H9 (cell line): ENCODE measurements around the gene INSYN2B. TPM values are rescaled to one million over a fixed set of nuclear protein-coding genes. Genes with fewer than 3 reads are reported as not detected.

Experiments used
- DNase-seq: peaks from one replicate; pipeline ENCODE4 v3.0.0-alpha.2; 2017
- H2AFZ ChIP-seq: one replicate; pipeline ENCODE4 v1.6.1; 2013; ENCODE audit warnings: mild to moderate bottlenecking, low read length, control low read depth, moderate library complexity
- H2AK5ac ChIP-seq: 2 replicates; pipeline ENCODE4 v1.6.1; 2013; ENCODE audit warnings: low read length, control low read depth, mixed read lengths; ENCODE audit not compliant: insufficient read length
- H2BK120ac ChIP-seq: one replicate; pipeline ENCODE4 v1.6.1; 2013; ENCODE audit warnings: low read depth, mild to moderate bottlenecking, low read length, control low read depth, inconsistent platforms; ENCODE audit not compliant: poor library complexity, severe bottlenecking
- H2BK12ac ChIP-seq: 2 replicates; pipeline ENCODE4 v1.6.1; 2013; ENCODE audit warnings: low read length, control low read depth, mixed read lengths, low read depth; ENCODE audit not compliant: insufficient read length
- H2BK15ac ChIP-seq: 2 replicates; pipeline ENCODE4 v1.6.1; 2013; ENCODE audit warnings: low read depth, low read length, control low read depth
- H2BK20ac ChIP-seq: one replicate; pipeline ENCODE4 v1.6.1; 2013; ENCODE audit warnings: low read depth, mild to moderate bottlenecking, low read length, control low read depth, inconsistent platforms; ENCODE audit not compliant: poor library complexity, severe bottlenecking
- H2BK5ac ChIP-seq: 2 replicates; pipeline ENCODE4 v1.6.1; 2013; ENCODE audit warnings: low read length, control low read depth, mixed read lengths; ENCODE audit not compliant: insufficient read length
- H3K14ac ChIP-seq: 2 replicates; pipeline ENCODE4 v1.6.1; 2013; ENCODE audit warnings: low read length, control low read depth; ENCODE audit not compliant: insufficient read depth
- H3K18ac ChIP-seq: 2 replicates; pipeline ENCODE4 v1.6.1; 2013; ENCODE audit warnings: low read depth, mild to moderate bottlenecking, mixed read lengths, low read length, control low read depth; ENCODE audit not compliant: insufficient read length
- H3K23ac ChIP-seq: 2 replicates; pipeline ENCODE4 v1.6.1; 2013; ENCODE audit warnings: low read length, control low read depth, mixed read lengths, low read depth; ENCODE audit not compliant: insufficient read length
- H3K23me2 ChIP-seq: 2 replicates; pipeline ENCODE4 v1.6.1; 2013; ENCODE audit warnings: low read depth, mild to moderate bottlenecking, mixed read lengths, low read length, control low read depth; ENCODE audit not compliant: insufficient read length, poor library complexity, severe bottlenecking
- H3K27ac ChIP-seq: 2 replicates; pipeline ENCODE4 v1.5.1; 2013; ENCODE audit warnings: low read length, control low read depth, mixed read lengths, low read depth; ENCODE audit not compliant: insufficient read length
- H3K27me3 ChIP-seq: 2 replicates; pipeline ENCODE4 v1.6.1; 2013; ENCODE audit warnings: low read length, control low read depth, inconsistent platforms; ENCODE audit not compliant: insufficient read depth
- H3K4ac ChIP-seq: 2 replicates; pipeline ENCODE4 v1.6.1; 2013; ENCODE audit warnings: low read depth, mild to moderate bottlenecking, control low read depth, inconsistent platforms, low read length, moderate library complexity
- H3K4me1 ChIP-seq: 2 replicates; pipeline ENCODE4 v1.6.1; 2013; ENCODE audit warnings: low read length, control low read depth, inconsistent platforms; ENCODE audit not compliant: insufficient read depth
- H3K4me2 ChIP-seq: 2 replicates; pipeline ENCODE4 v1.6.1; 2013; ENCODE audit warnings: low read length, control low read depth, mixed read lengths; ENCODE audit not compliant: insufficient read length, insufficient read depth
- H3K56ac ChIP-seq: 2 replicates; pipeline ENCODE4 v1.6.1; 2013; ENCODE audit warnings: low read depth, mild to moderate bottlenecking, mixed read lengths, low read length, control low read depth; ENCODE audit not compliant: insufficient read length
- H3K79me1 ChIP-seq: 2 replicates; pipeline ENCODE4 v1.6.1; 2013; ENCODE audit warnings: low read depth, mild to moderate bottlenecking, moderate library complexity, low read length, control low read depth, inconsistent platforms; ENCODE audit not compliant: insufficient read depth, poor library complexity, severe bottlenecking
- H3K79me2 ChIP-seq: 2 replicates; pipeline ENCODE4 v1.6.1; 2013; ENCODE audit warnings: low read length, control low read depth, inconsistent platforms; ENCODE audit not compliant: insufficient read depth
- H3K9ac ChIP-seq: 2 replicates; pipeline ENCODE4 v1.6.1; 2013; ENCODE audit warnings: low read length, control low read depth, mixed read lengths; ENCODE audit not compliant: insufficient read length; ENCODE audit errors: extremely low read depth
- H3K9me3 ChIP-seq: one replicate; pipeline ENCODE4 v1.6.1; 2013; ENCODE audit warnings: low read depth, low read length, inconsistent platforms; ENCODE audit not compliant: control insufficient read depth
- H3T11ph ChIP-seq: one replicate; pipeline ENCODE4 v1.6.1; 2013; ENCODE audit warnings: mild to moderate bottlenecking, low read length, control low read depth, inconsistent platforms
- H4K20me1 ChIP-seq: one replicate; pipeline ENCODE4 v1.6.1; 2013; ENCODE audit not compliant: control insufficient read depth, insufficient read length, insufficient read depth
- H4K5ac ChIP-seq: 2 replicates; pipeline ENCODE4 v1.6.1; 2013; ENCODE audit warnings: low read depth, mild to moderate bottlenecking, mixed read lengths, low read length, control low read depth; ENCODE audit not compliant: insufficient read length
- H4K8ac ChIP-seq: replicated peaks from 2 replicates; pipeline ENCODE4 v1.6.1; 2013; ENCODE audit warnings: low read length, control low read depth, mixed read lengths, low read depth; ENCODE audit not compliant: insufficient read length
- H4K91ac ChIP-seq: 2 replicates; pipeline ENCODE4 v1.6.1; 2013; ENCODE audit warnings: low read depth, mild to moderate bottlenecking, moderate library complexity, mixed read lengths, low read length, control low read depth; ENCODE audit not compliant: insufficient read length
- H3K27ac Mint-ChIP-seq, 3 experiments: 2 replicates in 2 of 3; 3 replicates in 1 of 3; pipeline ENCODE4 v1.8.0; 2020 to 2021; ENCODE audit warnings: mixed read lengths in 3 of 3, mild to moderate bottlenecking in 1 of 3, moderate library complexity in 1 of 3
- H3K27me3 Mint-ChIP-seq: 2 replicates; pipeline ENCODE4 v1.8.0; 2021; ENCODE audit warnings: low read depth, mild to moderate bottlenecking, moderate library complexity, mixed read lengths
- H3K36me3 Mint-ChIP-seq, 3 experiments: 2 replicates in 2 of 3; 3 replicates in 1 of 3; pipeline ENCODE4 v1.8.0; 2020 to 2021; ENCODE audit warnings: low read depth in 3 of 3, mixed read lengths in 3 of 3; ENCODE audit not compliant: insufficient read depth in 1 of 3
- H3K4me1 Mint-ChIP-seq, 2 experiments: 2 replicates each; pipeline ENCODE4 v1.8.0; 2020; ENCODE audit warnings: mixed read lengths in 2 of 2
- H3K4me3 Mint-ChIP-seq, 2 experiments: 2 replicates in 1 of 2; 3 replicates in 1 of 2; pipeline ENCODE4 v1.8.0; 2020 to 2021; ENCODE audit warnings: mild to moderate bottlenecking in 2 of 2, mixed read lengths in 2 of 2, moderate library complexity in 1 of 2
- H3K9me3 Mint-ChIP-seq, 2 experiments: 2 replicates in 1 of 2; 3 replicates in 1 of 2; pipeline ENCODE4 v1.8.0; 2020; ENCODE audit warnings: mild to moderate bottlenecking in 2 of 2, mixed read lengths in 2 of 2, moderate library complexity in 1 of 2
- CTCF ChIP-seq: fragments of 200-600 bp; sonication (generic); conservative IDR thresholded peaks from 3 replicates; pipeline ENCODE4 v1.8.0; 2021; ENCODE audit warnings: antibody characterized with exemption, mild to moderate bottlenecking
- WGBS: extraction: QIAGEN DNeasy Blood & Tissue Kit; methylation state at CpG from one replicate; pipeline ENCODE4 v1.1.7; 2013; ENCODE audit warnings: missing lambda C conversion rate, low lambda C conversion rate, mixed read lengths; ENCODE audit not compliant: insufficient read length; ENCODE audit errors: extremely low coverage; 5-methylcytosine and 5-hydroxymethylcytosine counted together
- total RNA-seq: library from RNA; stranded (reverse); gene quantifications from 2 replicates; pipeline ENCODE4 v1.2.1, GENCODE V29; 2021

The INSYN2B gene
- total RNA-seq, 1 experiment from 2014 or later, result not detected

- Histone ChIP-seq H3K23me2 (no peaks in the 10 kb centered on the region), H3K9me3 (no peaks in the 10 kb centered on the region), H3K9ac (no peak overlapping the region), H3K56ac (no peak overlapping the region), H2BK20ac (no peak overlapping the region), H3K4me1 (no peaks in the 10 kb centered on the region), H2BK5ac (no peak overlapping the region), H3K79me2 (no peaks in the 10 kb centered on the region), H3K27ac (no peak overlapping the region), H3K4me2 (no peak overlapping the region), H3K23ac (no peak overlapping the region), H2BK12ac (no peak overlapping the region), H2AK5ac (no peak overlapping the region), H3K18ac (no peak overlapping the region), H3K4ac (no peak overlapping the region), H4K91ac (no peak overlapping the region), H2AFZ (no peak overlapping the region), H2BK15ac (no peak overlapping the region), H4K20me1 (no peaks in the 10 kb centered on the region), H2BK120ac (no peak overlapping the region), H4K8ac (no peak overlapping the region), H3K79me1 (no peaks in the 10 kb centered on the region), H3K27me3 (no peaks in the 10 kb centered on the region), H4K5ac (no peak overlapping the region), H3K14ac (no peak overlapping the region), H3T11ph (no peak overlapping the region)
- peaks cover 9% of the 10 kb centered on the region in 2 experiments; a peak in 3 of 4 replicates for H3K4me1 Mint-ChIP-seq
- no peaks in the 10 kb centered on the region for H3K36me3 Mint-ChIP-seq
- no peak overlapping the region for H3K27ac Mint-ChIP-seq
- no peak for TF ChIP-seq CTCF
- H3K9me3 Mint-ChIP-seq, result no peaks in the 10 kb centered on the region
- WGBS, result no CpG with 5 or more reads among the region's 1 CpG
- H3K27me3 Mint-ChIP-seq, result no peaks in the 10 kb centered on the region
- no peak for DNase-seq
- H3K4me3 Mint-ChIP-seq, result no peak overlapping the region
Measured at GRCh38 chr5:169923988-169924387, 56.3 kb downstream of the INSYN2B start.
